ENCODE measurements around the gene ITGAE.
"Not testable (repeated sequence)": the region's sequence is repeated elsewhere in the genome, so short reads cannot be mapped to it uniquely, and the experiment has no call there.

ITGAE gene

GRCh38 chr17:3800362-3801271, at the start of gene ITGAE:
ITGAE (minus strand) TSS chr17:3801188; CDS start chr17:3801144, 44 bp downstream.
- in situ Hi-C loops (cut with HindIII; ENCODE audit: low pct_unique_long_range_greater_than_20kb, low sequenced_read_pairs): no loop called here
- no peak for DNase-seq (ENCODE audit: low read depth in 1 of 2, low spot score in 1 of 2)
- no peak for TF ChIP-seq JUND (IDR thresholded peaks at IDR 0.05; ENCODE audit: low read depth)

GRCh38 chr17:3848229-3848835, 47.3 kb upstream of the ITGAE start:
- TF ChIP-seq JUND (IDR thresholded peaks at IDR 0.05; ENCODE audit: low read depth): no peak
- DNase-seq (ENCODE audit: low read depth in 1 of 2, low spot score in 1 of 2): no peak
- in situ Hi-C loops (cut with HindIII; ENCODE audit: low pct_unique_long_range_greater_than_20kb, low sequenced_read_pairs): no loop called here

- no peak for TF ChIP-seq JUND (IDR thresholded peaks at IDR 0.05; ENCODE audit: low read depth)
- in situ Hi-C loops (cut with HindIII; ENCODE audit: low pct_unique_long_range_greater_than_20kb, low sequenced_read_pairs): no loop called here
- no peak for DNase-seq (ENCODE audit: low read depth in 1 of 2, low spot score in 1 of 2)
Measured at GRCh38 chr17:3847165-3847670, 46.2 kb upstream of the ITGAE start.

GRCh38 chr17:3846437-3847164, 45.6 kb upstream of the ITGAE start:
- no peak for TF ChIP-seq JUND (IDR thresholded peaks at IDR 0.05; ENCODE audit: low read depth)
- in situ Hi-C loops (cut with HindIII; ENCODE audit: low pct_unique_long_range_greater_than_20kb, low sequenced_read_pairs): no loop called here
- no peak for DNase-seq (ENCODE audit: low read depth in 1 of 2, low spot score in 1 of 2)

GRCh38 chr17:3845621-3846436, 44.8 kb upstream of the ITGAE start, which contains the start of gene NCBP3:
NCBP3 (minus strand) TSS chr17:3846246; CDS start chr17:3846223, 23 bp downstream.
- peak; percentile 80 to 94 for DNase-seq (ENCODE audit: low read depth in 1 of 2, low spot score in 1 of 2)
- in situ Hi-C loops (cut with HindIII; ENCODE audit: low pct_unique_long_range_greater_than_20kb, low sequenced_read_pairs): no loop called here
- TF ChIP-seq JUND (IDR thresholded peaks at IDR 0.05; ENCODE audit: low read depth): no peak

GRCh38 chr17:3845291-3845620, 44.3 kb upstream of the ITGAE start:
- TF ChIP-seq JUND (IDR thresholded peaks at IDR 0.05; ENCODE audit: low read depth): no peak
- peak in 1 of 2 experiments; percentile 46 for DNase-seq (ENCODE audit: low read depth in 1 of 2, low spot score in 1 of 2)
- in situ Hi-C loops (cut with HindIII; ENCODE audit: low pct_unique_long_range_greater_than_20kb, low sequenced_read_pairs): no loop called here

- DNase-seq (ENCODE audit: low read depth in 1 of 2, low spot score in 1 of 2); in situ Hi-C loops (cut with HindIII; ENCODE audit: low pct_unique_long_range_greater_than_20kb, low sequenced_read_pairs): not testable (repeated sequence)
Measured at GRCh38 chr17:3844556-3844955, 43.6 kb upstream of the ITGAE start.

- DNase-seq (ENCODE audit: low read depth in 1 of 2, low spot score in 1 of 2): peak in 1 of 2 experiments; percentile 68
- no peak for TF ChIP-seq JUND (IDR thresholded peaks at IDR 0.05; ENCODE audit: low read depth)
- in situ Hi-C loops (cut with HindIII; ENCODE audit: low pct_unique_long_range_greater_than_20kb, low sequenced_read_pairs): no loop called here
Measured at GRCh38 chr17:3843935-3844516, 43.0 kb upstream of the ITGAE start.

GRCh38 chr17:3838206-3838605, 37.2 kb upstream of the ITGAE start:
- in situ Hi-C loops (cut with HindIII; ENCODE audit: low pct_unique_long_range_greater_than_20kb, low sequenced_read_pairs): no loop called here
- peak in 1 of 2 experiments; percentile 63 for DNase-seq (ENCODE audit: low read depth in 1 of 2, low spot score in 1 of 2)
- TF ChIP-seq JUND (IDR thresholded peaks at IDR 0.05; ENCODE audit: low read depth): no peak

- in situ Hi-C loops (cut with HindIII; ENCODE audit: low pct_unique_long_range_greater_than_20kb, low sequenced_read_pairs): no loop called here
- TF ChIP-seq JUND (IDR thresholded peaks at IDR 0.05; ENCODE audit: low read depth): no peak
Measured at GRCh38 chr17:3836551-3836950, 35.6 kb upstream of the ITGAE start.

GRCh38 chr17:3835410-3836229, 34.6 kb upstream of the ITGAE start:
- in situ Hi-C loops (cut with HindIII; ENCODE audit: low pct_unique_long_range_greater_than_20kb, low sequenced_read_pairs): no loop called here
- no peak for DNase-seq (ENCODE audit: low read depth in 1 of 2, low spot score in 1 of 2)
- TF ChIP-seq JUND (IDR thresholded peaks at IDR 0.05; ENCODE audit: low read depth): no peak

More at GRCh38 chr17:3836551-3836950, 35.6 kb upstream of the ITGAE start:
- no peak for DNase-seq (ENCODE audit: low read depth in 1 of 2, low spot score in 1 of 2)
